GM12865 (cell line): ENCODE results near the gene CEP72.

ENCODE experiments used
- DNase-seq: peaks from one replicate; pipeline ENCODE4 v3.0.0; 2010; ENCODE audit warnings: low read depth
- H3K4me3 ChIP-seq: 2 replicates; pipeline ENCODE4 v1.5.1; 2011; ENCODE audit warnings: mild to moderate bottlenecking, low read depth, low read length, control low read depth
- CTCF ChIP-seq: IDR thresholded peaks from 2 replicates; pipeline ENCODE4 v1.5.1; 2011; ENCODE audit warnings: low read length, control low read depth, low read depth, inconsistent platforms; ENCODE audit not compliant: insufficient read depth; ENCODE audit errors: missing control alignments

CEP72 gene

GRCh38 chr5:633501-633955, 21.4 kb downstream of the CEP72 start:
- TF ChIP-seq CTCF: no peak
- no peak for DNase-seq
- H3K4me3 ChIP-seq: no peak overlapping the region

GRCh38 chr5:634191-634590, 22.1 kb downstream of the CEP72 start:
- no peak for TF ChIP-seq CTCF
- H3K4me3 ChIP-seq: no peak overlapping the region
- DNase-seq: no peak

- no peak overlapping the region for H3K4me3 ChIP-seq
- no peak for DNase-seq
- no peak for TF ChIP-seq CTCF
Observed at GRCh38 chr5:635306-636055, 23.3 kb downstream of the CEP72 start.

GRCh38 chr5:636951-637350, 24.8 kb downstream of the CEP72 start:
- no peak for TF ChIP-seq CTCF
- no peak for DNase-seq
- H3K4me3 ChIP-seq: no peak overlapping the region

- no peak overlapping the region for H3K4me3 ChIP-seq
- DNase-seq: no peak
- no peak for TF ChIP-seq CTCF
Observed at GRCh38 chr5:637581-638450, 25.7 kb downstream of the CEP72 start.

GRCh38 chr5:638501-639252, 26.5 kb downstream of the CEP72 start:
- no peak overlapping the region for H3K4me3 ChIP-seq
- TF ChIP-seq CTCF: no peak
- DNase-seq: no peak
